Activated B cell treated with CpG ODN at 0.5 μM for 24 hours (primary cell): Measurements from ENCODE around the gene DNAJC27. TPM values are rescaled to one million over a fixed set of nuclear protein-coding genes. Genes with fewer than 3 reads are reported as not detected.

Experiments
- ATAC-seq: fragments of 200-7000 bp; cut with Tn5 transposase; one replicate; pipeline ENCODE4 v1.10.0; 2021; ENCODE audit warnings: low read depth, mild to moderate bottlenecking, moderate library complexity
- CTCF ChIA-PET: fragments of 350-600 bp; sonication (Branson Sonifier 250); formaldehyde crosslinking; loops from one replicate; lab custom pipeline; 2021; ENCODE audit warnings: antibody characterized with exemption; lab: Charles Lee
- POLR2A ChIA-PET: fragments of 350-600 bp; sonication (Branson Sonifier 250); formaldehyde crosslinking; loops from one replicate; lab custom pipeline; 2021; ENCODE audit warnings: antibody characterized with exemption; lab: Charles Lee
- DNase-seq: peaks from one replicate; pipeline ENCODE4 v3.0.0; 2022
- H3K27ac Mint-ChIP-seq: one replicate; pipeline ENCODE4 v1.8.0; 2020; ENCODE audit warnings: mixed read lengths
- H3K27me3 Mint-ChIP-seq: one replicate; pipeline ENCODE4 v1.8.0; 2021; ENCODE audit warnings: mixed read lengths
- H3K36me3 Mint-ChIP-seq: one replicate; pipeline ENCODE4 v1.8.0; 2021; ENCODE audit warnings: low read depth, mixed read lengths
- H3K4me1 Mint-ChIP-seq: one replicate; pipeline ENCODE4 v1.8.0; 2021; ENCODE audit warnings: mixed read lengths
- H3K4me3 Mint-ChIP-seq: one replicate; pipeline ENCODE4 v1.8.0; 2020; ENCODE audit warnings: mild to moderate bottlenecking, mixed read lengths
- H3K9me3 Mint-ChIP-seq: one replicate; pipeline ENCODE4 v1.8.0; 2020; ENCODE audit warnings: mixed read lengths
- CTCF ChIP-seq: fragments of 200-600 bp; IDR thresholded peaks from one replicate; pipeline ENCODE4 v1.8.0; 2022; ENCODE audit warnings: antibody characterized with exemption, mild to moderate bottlenecking
- intact Hi-C: fragments of 100-400 bp; cut with micrococcal nuclease; formaldehyde crosslinking; loops from one replicate; pipeline ENCODE4 v1.15.1; 2024
- total RNA-seq: library from RNA; stranded (reverse); gene quantifications from 2 replicates; pipeline ENCODE4 v1.2.3, GENCODE V29; 2022

The DNAJC27 gene
- total RNA-seq, 1 donor from 2014 or later = 9.7 TPM

- peak; percentile 79 for ATAC-seq
- Mint-ChIP-seq H3K27me3 (no peaks in the 10 kb centered on the region), H3K27ac (peak within 1 kb of the TSS; percentile 82), H3K4me3 (peak within 1 kb of the TSS; percentile 88), H3K36me3 (no peaks in the 10 kb centered on the region), H3K9me3 (no peaks in the 10 kb centered on the region), H3K4me1 (peaks cover 24% of the 10 kb centered on the region)
- peak; percentile 62 for DNase-seq
- CTCF ChIA-PET = no interaction called here
- no peak for TF ChIP-seq CTCF
- intact Hi-C loops = loop anchor here (1.0 to 2.0 kb wide), 3 partner anchors 33 to 127 kb away; partner anchors contain the start of genes CENPO and PTRHD1
- POLR2A ChIA-PET = interaction anchor here (1.0 to 1.1 kb wide), 2 partner anchors 34 to 52 kb away, joined by 3 read pairs; no protein-coding TSS in a partner anchor
Observed at GRCh38 chr2:24920098-24920808, 51.5 kb downstream of the DNAJC27 start, which contains the start of gene ADCY3. ADCY3 (minus strand) TSS chr2:24920237; CDS start chr2:24918987, 1,250 bp downstream.

- H3K27me3 Mint-ChIP-seq = no peaks in the 10 kb centered on the region
- TF ChIP-seq CTCF = no peak
- H3K36me3 Mint-ChIP-seq = no peaks in the 10 kb centered on the region
- CTCF ChIA-PET = no interaction called here
- ATAC-seq (peak; percentile 15), DNase-seq (no peak)
- H3K27ac Mint-ChIP-seq = peak overlapping the region; percentile 82
- H3K4me1 Mint-ChIP-seq = peaks cover 24% of the 10 kb centered on the region
- H3K9me3 Mint-ChIP-seq = no peaks in the 10 kb centered on the region
- peak overlapping the region; percentile 88 for H3K4me3 Mint-ChIP-seq
- POLR2A ChIA-PET = interaction anchor here (0.6 to 1.0 kb wide), 2 partner anchors 33 to 444 kb away, joined by 3 to 5 read pairs; no protein-coding TSS in a partner anchor
- intact Hi-C loops = loop anchor here (1.0 to 2.0 kb wide), 3 partner anchors 33 to 126 kb away; partner anchors contain the start of genes CENPO and PTRHD1
Observed at GRCh38 chr2:24919506-24920097, 52.2 kb downstream of the DNAJC27 start.

- CTCF ChIA-PET = no interaction called here
- DNase-seq = no peak
- TF ChIP-seq CTCF = no peak
- POLR2A ChIA-PET = interaction anchor here (0.5 to 0.6 kb wide), 2 partner anchors 255 to 444 kb away, joined by 3 to 5 read pairs; no protein-coding TSS in a partner anchor
- Mint-ChIP-seq H3K27ac (peak overlapping the region; percentile 82), H3K4me3 (peak overlapping the region; percentile 88), H3K36me3 (no peaks in the 10 kb centered on the region), H3K27me3 (no peaks in the 10 kb centered on the region), H3K9me3 (no peaks in the 10 kb centered on the region), H3K4me1 (peaks cover 24% of the 10 kb centered on the region)
- intact Hi-C loops = no loop called here
- no peak for ATAC-seq
Observed at GRCh38 chr2:24919037-24919505, 52.7 kb downstream of the DNAJC27 start.

- ATAC-seq = no peak
- Mint-ChIP-seq H3K36me3 (no peaks in the 10 kb centered on the region), H3K27ac (no peak overlapping the region), H3K27me3 (no peaks in the 10 kb centered on the region), H3K9me3 (no peaks in the 10 kb centered on the region), H3K4me3 (peak overlapping the region; percentile 88), H3K4me1 (peaks cover 24% of the 10 kb centered on the region)
- ChIA-PET CTCF (no interaction called here), POLR2A (interaction anchor here (0.5 to 0.6 kb wide), 2 partner anchors 255 to 445 kb away, joined by 3 to 5 read pairs; no protein-coding TSS in a partner anchor)
- no peak for DNase-seq
- no peak for TF ChIP-seq CTCF
- intact Hi-C loops = no loop called here
Observed at GRCh38 chr2:24918326-24919036, 53.3 kb downstream of the DNAJC27 start.
